CMK (cell line): ENCODE results near the gene OR6V1.

ENCODE experiments used
- DNase-seq: peaks from one replicate; pipeline ENCODE4 v3.0.0-alpha.2; 2010; ENCODE audit warnings: low read depth

OR6V1 gene

GRCh38 chr7:143052041-143052440 lies at the start of gene OR6V1:
Gene OR6V1, plus strand, starts transcription at chr7:143052341. Its CDS starts 0 bp downstream, at chr7:143052341.
- DNase-seq, result no peak

GRCh38 chr7:143002898-143003297 lies 49.2 kb upstream of the OR6V1 start:
- no peak for DNase-seq

GRCh38 chr7:143003393-143004051 lies 48.6 kb upstream of the OR6V1 start:
- no peak for DNase-seq

- DNase-seq, result no peak
These were observed 46.4 kb upstream of the OR6V1 start for GRCh38 chr7:143005632-143006260.

- DNase-seq, result peak; percentile 60
These were observed 43.9 kb upstream of the OR6V1 start for GRCh38 chr7:143008007-143008901.

- DNase-seq, result no peak
These were observed 40.1 kb upstream of the OR6V1 start for GRCh38 chr7:143012001-143012400.

- DNase-seq, result no peak
These were observed 39.7 kb upstream of the OR6V1 start for GRCh38 chr7:143012409-143012808.

GRCh38 chr7:143013473-143013872 lies 38.7 kb upstream of the OR6V1 start:
- no peak for DNase-seq

- DNase-seq, result no peak
These were observed 38.2 kb upstream of the OR6V1 start for GRCh38 chr7:143013893-143014292.

GRCh38 chr7:143015084-143015483 lies 37.1 kb upstream of the OR6V1 start:
- no peak for DNase-seq

- DNase-seq, result no peak
These were observed 36.1 kb upstream of the OR6V1 start for GRCh38 chr7:143015926-143016490.

GRCh38 chr7:143016996-143017395 lies 35.1 kb upstream of the OR6V1 start:
- no peak for DNase-seq

- DNase-seq, result no peak
These were observed 33.2 kb upstream of the OR6V1 start for GRCh38 chr7:143018931-143019330.

GRCh38 chr7:143023047-143023446 lies 29.1 kb upstream of the OR6V1 start:
- DNase-seq, result no peak

GRCh38 chr7:143025371-143025770 lies 26.8 kb upstream of the OR6V1 start:
- no peak for DNase-seq

- DNase-seq, result no peak
These were observed 25.1 kb upstream of the OR6V1 start, which contains the start of gene OR9A2 for GRCh38 chr7:143027032-143027431. Gene OR9A2, minus strand, starts transcription at chr7:143027132. Its CDS starts 0 bp downstream, at chr7:143027132.

GRCh38 chr7:143027683-143028082 lies 24.5 kb upstream of the OR6V1 start:
- DNase-seq, result no peak

GRCh38 chr7:143038635-143039034 lies 13.5 kb upstream of the OR6V1 start:
- DNase-seq, result no peak

GRCh38 chr7:143040209-143040715 lies 11.9 kb upstream of the OR6V1 start:
- DNase-seq, result no peak

GRCh38 chr7:143041346-143041745 lies 10.8 kb upstream of the OR6V1 start:
- DNase-seq, result no peak

GRCh38 chr7:143042159-143042789 lies 9.9 kb upstream of the OR6V1 start:
- no peak for DNase-seq

- no peak for DNase-seq
These were observed 9.3 kb upstream of the OR6V1 start for GRCh38 chr7:143042790-143043271.
